Hematopoietic multipotent progenitor cell treated with erythropoietin and hydrocortisone succinate and interleukin-3 and kit ligand, for 6 days (in vitro differentiated cells): ENCODE data around the gene ENOX1.
"Not testable (repeated sequence)": the region's sequence is repeated elsewhere in the genome, so short reads cannot be mapped to it uniquely, and the experiment has no call there.

Experiments used
- DNase-seq: peaks from one replicate; pipeline ENCODE4 v3.0.0-alpha.2; 2015

The ENOX1 gene

DNA sequence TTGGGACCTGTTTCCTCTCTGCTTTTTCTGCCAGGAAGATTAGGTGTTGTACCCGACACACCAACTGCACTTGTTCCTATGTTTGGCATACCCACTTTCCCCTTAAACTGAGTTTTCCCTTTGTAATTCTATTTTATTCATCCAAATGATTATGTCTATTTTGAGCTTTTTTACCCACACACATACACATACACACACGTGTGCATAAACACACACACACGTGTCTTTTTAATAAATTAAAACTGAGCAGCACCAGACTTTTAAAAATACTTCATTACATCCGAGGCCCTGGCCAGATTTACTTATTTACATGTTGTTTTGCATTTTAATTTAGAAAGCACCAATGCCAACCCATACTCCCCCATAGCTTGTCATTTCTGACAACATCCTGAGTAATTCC, 413.4 kb downstream of the ENOX1 start:
- no peak for DNase-seq

DNA sequence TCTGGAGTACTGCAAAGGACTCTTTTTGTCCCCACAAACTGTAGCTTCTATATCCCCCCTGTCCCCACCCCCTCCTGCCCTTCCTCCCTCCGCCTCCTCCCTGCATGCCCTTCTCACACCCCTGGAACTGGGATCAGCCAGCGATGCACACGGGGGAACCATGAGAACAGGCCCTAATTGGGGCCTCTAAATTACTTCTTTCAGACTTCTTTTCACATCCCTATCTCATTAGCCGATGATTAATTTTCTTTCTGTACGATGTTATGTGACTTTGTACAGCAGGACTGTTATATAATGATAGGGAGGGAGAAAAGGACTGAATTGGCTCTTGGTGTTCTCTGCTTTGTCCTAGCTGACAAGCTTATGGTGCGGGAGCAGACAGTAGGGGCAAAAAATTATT, 415.9 kb downstream of the ENOX1 start:
- no peak for DNase-seq

DNA sequence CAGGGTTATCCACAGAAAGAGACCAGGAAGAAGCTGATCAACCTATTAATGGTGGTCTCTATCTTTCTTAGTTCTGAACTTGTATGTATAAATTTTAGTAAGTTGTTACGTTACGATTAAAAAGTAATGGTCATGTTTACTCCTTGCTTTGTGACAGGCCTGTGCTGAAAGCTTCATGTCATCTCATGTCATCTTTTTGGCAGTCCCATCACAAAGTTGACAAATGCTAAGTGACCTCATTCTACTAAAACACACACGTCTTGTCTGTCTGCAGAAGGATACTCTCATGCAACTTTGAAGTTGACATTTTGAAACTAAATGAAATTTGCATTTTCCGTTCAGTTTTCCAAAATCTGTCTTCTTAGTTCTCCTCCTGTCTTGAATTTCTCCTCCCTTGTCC, 417.5 kb downstream of the ENOX1 start:
- no peak for DNase-seq

DNA sequence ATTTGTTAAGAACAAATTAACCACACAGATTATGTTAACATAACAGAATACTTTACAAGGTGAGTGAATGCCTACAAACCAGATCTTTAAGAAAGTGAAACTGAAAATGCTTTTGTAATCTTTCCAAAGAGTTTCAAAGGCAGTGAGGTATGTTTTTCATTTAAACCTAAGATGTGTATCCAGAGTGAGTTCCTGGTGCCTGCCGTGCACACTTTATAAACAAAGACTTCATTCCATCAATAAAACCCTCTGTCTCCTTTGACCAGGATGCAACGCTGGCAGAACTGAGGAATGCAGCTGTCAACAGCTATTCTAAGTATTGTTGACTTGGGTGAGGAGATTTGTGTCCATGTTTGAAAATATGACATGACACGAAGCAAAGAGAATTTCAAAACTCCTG, 418.8 kb downstream of the ENOX1 start:
- DNase-seq, result no peak

DNA sequence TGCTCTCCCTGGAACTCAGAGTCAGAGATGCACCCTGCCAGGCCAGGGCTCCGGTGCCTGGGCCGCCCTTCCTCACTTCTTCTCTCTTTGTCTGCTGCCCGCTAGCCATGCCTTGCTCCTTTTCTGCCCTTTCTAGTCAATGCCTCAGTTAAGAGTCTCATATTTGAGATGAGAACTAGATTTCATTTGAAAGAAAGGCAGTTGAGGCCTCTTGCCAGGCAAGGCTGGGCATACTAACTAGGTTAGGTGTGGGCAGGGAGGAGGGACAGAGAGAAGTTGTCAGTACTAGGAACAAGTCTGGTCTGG, 421.8 kb downstream of the ENOX1 start:
- no peak for DNase-seq

DNA sequence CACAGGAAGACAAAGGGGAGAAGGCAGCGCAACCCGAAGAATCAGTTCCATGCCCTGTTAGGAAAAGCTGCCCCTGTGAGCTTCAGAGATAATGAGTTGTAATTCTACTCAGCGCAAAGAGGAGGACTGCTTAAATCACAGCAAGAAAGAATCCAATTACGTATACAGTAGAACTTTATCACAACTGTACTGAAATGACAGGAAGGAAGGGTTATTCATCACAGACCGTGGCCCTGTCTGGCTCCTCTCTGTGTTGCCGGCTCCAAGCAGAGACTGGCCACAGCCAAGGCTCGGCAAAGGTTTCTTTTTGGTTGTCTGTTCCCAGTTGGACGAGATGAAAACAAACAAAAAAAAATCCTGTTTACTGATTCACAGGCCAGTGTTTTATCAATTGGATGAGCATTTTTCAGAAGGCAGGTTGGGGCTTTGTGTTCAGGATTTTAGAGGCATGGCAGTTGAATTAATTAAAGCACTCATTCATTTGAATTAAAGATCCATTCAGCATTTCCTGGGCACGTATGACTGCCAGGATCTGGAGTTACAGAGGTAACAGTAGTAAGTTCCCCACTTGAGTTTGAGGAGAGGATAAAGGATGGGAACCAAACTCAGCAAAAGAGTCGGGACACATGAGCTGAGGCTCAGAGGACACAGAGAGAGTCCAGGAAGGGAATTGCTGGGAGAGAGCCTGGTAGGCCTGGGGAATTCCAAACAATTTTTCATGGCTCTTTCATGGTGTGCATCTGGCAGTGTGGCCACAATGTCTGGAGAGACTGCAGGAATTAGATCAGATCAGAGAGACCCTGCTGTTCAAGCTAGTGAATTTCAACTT, 422.3 kb downstream of the ENOX1 start:
- no peak for DNase-seq

DNA sequence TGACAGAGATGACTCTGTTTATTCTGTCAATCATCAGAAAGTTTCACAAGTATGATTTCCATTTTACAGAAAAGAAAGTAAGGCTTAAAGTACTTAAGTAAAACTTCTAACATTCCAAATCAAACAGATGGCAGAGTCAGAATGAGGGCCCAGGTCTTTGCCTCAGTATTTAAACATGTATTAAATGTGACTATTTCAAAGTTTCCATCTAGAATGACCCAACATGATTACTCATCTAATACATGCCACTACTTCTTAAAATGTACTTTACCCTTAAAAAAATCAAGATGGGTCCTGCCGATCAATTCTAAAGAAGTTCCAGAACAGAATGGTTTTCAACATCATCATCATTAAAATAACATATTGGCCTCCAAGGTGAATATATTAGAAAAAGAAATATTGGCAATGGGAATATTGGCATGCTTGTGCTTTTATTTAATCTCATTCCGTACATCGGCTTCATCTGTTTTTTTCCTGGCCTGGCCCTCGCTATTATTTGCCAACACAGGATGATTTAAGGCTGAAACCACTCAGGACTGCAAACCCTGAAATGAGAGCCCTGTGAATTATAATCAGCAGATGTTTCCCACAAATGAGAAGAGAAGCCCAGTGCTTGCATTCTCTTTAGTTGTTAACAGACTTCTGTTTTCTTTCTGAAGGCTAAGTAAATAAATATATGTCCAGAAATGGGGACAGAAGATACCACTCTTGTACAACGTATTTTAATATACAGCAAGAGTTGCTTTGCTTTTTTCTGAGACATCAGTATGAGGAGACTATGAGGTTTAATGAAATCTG, 423.4 kb downstream of the ENOX1 start:
- no peak for DNase-seq

DNA sequence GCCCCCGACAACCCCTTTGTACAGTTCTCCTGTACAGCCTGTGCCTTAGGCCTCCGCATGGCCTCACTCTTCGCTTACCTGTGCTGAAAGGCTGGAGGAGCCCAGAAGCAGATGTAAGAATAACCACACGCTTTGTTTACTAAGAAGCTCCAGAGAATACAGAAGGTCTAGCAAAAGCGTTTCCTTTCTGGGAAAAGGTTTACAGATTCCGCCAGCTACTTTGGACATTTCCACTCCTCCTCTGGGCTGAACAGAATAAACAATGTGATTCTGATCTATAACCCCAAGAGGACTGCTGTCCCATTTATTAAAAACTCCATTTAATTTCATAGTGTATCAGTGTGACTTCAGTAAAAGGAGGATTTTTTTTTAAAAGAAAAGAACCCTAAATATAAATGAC, 424.2 kb downstream of the ENOX1 start:
- no peak for DNase-seq

DNA sequence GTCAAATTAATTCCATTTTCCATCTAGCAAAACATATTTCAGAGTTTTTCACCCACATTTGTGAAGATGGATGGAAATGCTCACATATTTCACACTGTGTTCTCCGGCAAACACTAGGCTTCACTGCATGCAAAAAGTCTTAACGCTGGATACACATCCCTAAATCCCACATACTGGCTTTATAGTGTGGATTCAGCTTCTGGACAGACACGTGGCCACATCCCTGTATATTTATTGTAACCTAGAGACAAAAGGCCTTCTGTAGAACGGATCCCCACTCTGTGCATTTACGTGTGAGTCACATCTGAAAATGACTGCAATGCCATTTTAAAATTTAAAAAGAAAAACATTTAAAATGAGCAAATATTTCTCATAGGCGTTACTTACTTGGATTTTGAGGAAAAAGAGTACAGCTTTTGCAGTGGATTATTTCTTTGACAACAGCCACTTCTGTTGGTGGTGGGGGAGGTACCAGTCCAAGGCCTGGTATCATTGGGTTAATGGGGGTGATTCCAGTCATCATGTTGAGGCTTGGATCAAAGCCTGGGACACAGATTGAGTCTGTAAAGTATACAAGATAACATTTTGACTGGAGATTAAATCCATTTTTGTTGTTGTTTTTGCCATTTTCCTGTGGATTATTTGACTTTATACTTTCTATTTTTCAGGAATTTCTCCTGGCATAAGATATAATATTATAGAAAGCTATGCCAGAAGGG, 425.7 kb downstream of the ENOX1 start:
- DNase-seq, result no peak

DNA sequence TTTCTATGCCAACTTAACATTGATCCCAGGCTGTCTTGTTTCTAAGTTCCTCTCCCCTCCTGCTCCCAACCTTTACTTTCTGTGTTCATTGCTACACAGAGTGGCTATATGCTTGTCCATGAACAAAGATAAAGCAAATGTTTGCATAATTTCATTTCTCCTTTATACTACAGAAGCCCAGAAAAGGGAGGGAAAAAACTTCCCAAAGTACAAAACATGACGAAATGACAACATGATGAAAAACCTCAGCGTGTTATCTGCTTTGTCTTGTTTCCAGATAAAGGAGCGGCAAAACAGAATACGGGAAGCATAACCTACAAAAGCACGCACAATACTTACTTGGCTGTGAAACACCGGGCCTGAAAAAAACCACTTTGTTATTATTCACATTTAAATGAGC, 426.6 kb downstream of the ENOX1 start:
- DNase-seq, result no peak

DNA sequence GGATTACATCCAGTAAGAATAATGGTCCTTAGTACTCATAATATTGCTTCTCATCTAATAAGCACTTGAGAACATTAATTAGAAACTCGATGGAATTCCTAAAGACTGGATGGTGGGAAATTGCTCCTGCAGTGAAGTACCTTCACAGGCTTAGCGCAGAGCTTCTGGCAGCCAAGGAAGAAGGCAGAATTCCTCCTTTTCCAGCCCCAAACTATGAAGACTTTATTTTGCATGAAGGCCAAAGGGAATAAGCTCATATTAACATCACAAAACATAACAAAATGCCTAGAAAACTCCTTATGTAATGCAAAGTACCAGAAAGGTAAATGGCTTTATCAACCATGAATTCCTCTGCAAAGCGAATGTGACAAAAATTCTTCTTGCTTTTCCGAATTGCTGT, 427.2 kb downstream of the ENOX1 start:
- DNase-seq, result no peak

DNA sequence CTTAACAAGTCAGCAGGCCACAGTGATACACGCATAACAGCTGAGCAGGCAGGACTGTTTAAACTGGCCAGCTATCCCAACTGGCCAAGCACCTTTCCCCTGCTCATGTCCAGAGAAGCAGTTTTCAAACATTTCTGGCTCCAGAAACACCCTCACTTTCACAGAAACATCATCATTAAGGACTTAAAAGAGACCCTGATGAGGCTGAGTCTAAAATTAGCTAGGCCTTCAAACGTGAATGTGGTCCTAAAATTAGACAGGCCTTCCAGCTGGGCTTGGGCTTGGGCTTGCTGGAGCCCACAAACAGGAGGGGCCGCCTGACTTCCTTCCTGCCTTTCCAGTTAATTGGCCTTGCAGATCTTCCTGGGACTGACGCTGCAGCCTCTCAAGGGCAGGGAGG, 429.2 kb downstream of the ENOX1 start:
- no peak for DNase-seq

DNA sequence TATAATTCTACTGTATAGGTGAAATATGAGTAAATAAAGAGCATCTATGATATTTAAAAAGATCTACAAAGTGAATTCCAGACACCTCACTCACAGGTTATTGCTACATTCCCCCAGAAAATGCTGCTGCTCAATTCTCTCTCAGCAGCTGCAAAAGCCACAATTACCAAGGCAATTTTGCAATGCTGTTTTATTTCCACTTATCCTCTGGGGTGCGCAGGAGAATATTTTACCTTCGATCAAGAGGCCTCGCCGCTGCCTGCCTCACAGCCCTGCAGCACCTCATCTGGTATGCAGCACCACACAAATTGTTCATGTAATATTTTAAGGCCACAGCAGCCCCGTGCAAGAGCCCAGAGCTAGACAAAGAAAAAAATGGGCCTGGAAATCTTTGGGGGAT, 430.2 kb downstream of the ENOX1 start:
- peak; percentile 55 for DNase-seq

DNA sequence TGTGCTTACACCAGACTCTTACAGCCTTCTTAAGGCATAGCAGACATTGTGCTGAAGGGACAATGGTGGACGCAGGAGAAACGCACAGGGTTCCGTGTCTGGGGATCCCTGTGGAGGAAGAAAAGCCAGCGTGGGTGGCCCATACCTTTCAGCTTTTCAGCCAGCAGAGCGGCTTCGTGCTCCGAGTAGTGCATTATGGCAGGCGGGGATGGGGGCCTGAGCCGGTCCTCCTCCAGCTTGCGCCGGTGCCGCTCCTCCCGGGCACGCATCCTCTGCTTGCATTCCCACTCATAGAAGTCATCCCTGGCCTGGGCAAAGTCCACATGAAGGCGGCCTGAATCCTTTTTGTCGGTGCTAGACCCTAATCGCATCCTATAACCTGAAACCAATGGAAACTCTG, 431.0 kb downstream of the ENOX1 start:
- no peak for DNase-seq

DNA sequence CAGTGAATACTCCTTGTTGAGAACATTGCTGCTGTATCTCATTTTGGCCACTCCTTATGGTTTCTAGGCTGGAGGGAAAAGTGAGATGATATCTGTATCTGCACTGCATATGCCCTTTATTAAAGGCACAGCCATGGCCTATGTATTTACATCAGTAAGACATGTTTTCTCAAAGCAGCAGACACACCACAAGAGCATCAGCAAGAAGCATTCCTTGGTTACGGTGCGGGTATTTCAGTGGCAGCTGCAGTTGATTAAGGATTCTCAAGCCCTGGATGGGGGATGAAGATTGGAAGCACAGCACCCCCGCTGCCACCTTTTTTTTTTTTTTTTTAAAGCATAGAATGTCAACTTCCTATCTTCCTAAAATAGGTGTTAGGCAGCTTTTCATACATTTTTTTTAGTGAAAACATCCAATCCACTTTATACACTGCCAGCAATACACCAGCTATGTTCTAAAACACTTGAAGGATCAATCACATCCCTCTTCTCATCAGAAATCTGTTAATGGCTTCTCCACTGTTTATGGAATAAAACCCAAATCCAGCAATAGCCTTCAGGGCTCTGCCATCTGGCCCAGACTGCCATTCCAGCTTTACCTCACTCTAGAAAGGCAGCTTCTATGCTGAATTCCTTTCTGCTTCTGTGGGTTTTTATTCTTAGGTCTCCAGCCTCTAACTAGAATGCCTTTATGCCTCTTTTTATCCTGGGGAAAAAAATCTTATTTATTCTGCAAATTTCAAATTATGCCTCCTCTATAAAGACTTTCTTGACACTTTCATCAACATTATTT, 432.4 kb downstream of the ENOX1 start:
- no peak for DNase-seq

DNA sequence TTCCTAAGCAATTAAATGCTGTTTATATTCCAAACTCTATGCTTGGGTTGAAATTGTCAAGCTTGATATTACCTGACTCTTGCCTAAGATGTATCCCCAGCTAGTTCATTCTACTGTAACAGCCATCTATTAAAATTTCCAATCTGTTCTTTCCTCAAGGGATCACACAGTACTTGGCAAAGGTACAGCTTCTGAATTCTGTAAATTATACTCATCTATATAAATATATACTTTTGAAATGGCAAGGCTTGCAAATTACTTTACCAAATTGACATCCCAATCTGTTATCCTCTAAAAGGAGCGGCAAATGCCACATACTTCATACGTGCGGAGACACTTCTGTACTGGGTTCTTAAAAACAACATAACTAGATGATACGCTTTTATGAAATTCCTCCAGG, 433.1 kb downstream of the ENOX1 start:
- no peak for DNase-seq

DNA sequence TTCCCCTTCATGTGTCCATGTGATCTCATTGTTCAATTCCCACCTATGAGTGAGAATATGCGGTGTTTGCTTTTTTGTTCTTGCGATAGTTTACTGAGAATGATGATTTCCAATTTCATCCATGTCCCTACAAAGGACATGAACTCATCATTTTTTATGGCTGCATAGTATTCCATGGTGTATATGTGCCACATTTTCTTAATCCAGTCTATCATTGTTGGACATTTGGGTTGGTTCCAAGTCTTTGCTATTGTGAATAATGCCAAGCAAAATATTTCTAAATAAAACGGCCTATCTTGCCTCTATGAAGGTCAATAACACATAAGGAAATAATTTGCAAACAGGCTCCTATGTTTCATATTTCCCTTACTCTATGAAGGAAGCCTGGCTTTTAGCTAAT, 435.2 kb downstream of the ENOX1 start:
- not testable (repeated sequence) for DNase-seq

DNA sequence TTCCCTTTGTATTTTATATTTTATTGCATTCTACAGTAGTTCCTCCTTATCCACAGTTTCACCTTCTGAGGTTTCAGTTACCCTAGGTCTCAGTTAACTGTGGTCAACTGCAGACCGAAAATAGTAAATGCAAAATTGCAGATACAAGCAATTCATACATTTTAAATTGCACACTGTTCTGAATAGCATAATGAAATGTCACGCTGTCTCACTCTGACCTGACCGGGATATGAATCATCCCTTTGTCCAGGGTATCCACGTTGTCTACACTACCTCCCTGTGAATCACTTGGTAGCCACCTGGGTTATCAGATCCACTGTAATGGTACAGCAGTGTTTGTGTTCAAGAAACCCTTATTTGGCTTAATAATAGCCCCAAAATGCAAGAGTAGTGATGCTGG, 438.4 kb downstream of the ENOX1 start:
- no peak for DNase-seq

DNA sequence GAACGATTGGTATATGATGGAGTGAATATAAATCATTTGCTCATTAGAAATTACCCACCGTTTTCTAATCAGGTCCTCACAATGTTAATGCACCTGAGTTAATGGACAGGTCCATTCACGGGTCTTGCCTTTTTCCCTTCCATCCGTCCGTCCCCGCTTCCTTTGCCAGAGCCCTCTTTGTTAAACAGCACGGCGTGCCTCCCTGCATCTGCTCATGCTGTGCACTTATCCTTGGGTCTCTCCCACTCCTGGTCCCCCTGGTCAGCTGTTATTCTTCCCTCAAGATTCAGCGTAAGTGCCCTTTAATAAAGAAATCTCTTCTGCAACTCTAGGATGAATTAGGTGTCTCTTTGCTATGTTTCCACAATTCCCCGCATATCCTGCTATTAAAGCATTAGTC, 438.9 kb downstream of the ENOX1 start:
- no peak for DNase-seq

DNA sequence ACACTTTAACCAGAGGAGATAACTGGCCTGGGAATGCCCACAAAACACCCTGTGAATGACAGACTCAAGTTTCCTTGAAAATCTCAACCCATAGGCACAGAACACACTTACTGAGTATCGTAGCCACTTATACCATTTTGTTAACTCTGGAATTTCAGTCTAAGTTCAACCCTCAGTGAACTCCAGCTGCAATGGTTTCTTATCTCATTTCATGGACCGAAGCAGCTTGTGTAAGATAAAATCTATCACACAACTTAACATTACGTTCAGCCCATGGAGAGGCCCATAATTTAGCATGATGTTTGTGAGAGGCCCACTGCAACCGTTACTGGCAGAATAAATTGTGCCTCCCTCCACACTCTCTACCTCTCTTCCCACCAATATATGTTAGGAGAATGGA, 440.3 kb downstream of the ENOX1 start:
- peak; percentile 65 for DNase-seq

DNA sequence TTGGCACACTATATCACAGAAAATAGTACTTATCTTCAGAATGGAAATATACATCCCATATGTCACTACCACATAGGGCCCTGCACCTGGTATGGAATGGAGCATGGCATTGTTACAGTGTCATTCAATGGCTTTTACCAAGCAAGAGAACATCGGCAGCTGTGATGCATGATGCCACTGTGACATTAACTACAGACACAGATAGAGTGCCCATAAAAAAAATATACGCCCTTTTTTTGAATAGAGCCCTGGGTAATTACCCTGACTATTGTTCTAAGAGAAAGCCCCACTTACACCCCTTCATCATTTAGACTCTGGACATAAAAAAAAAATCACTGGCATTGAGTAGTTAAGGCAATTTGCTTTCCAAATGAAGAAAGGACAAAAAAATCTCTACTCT, 443.1 kb downstream of the ENOX1 start:
- DNase-seq, result no peak

DNA sequence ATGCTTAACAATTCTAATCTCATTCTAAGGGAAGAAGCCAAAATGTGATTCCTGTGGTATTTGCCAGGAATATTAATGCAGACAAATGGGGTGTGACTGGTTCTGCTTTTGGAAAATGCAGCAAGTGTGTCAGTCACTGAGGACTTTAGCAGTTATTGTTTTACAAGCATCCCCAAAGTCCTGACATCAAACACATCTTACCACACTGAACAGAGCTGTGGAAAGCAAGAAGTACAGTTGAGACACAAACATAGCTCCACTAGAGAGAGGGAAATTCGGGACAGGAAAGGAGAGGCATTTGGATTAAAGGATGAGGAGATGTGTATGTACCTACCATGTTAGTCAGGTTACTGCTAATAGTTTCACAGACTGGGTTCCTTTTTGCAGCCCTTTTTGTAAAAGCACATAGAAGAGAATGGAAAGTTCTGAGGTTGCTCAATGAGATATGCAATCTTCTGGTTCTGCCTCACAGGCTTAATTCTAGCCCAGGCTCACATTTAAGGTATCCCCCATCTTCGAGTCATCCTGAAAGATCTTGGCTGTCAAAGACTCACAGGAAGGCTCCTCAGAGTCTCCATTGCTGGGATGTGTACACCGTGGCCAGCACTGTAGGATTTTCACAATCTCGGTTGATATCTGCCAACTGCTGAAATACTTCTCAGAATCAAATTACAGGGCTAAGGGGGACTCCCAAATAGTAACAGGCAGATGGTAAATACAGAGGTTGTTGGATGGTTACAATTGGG, 446.8 kb downstream of the ENOX1 start:
- no peak for DNase-seq
